AG10803 (cell line): ENCODE results near the gene PCGF5.

ENCODE experiments used
- DNase-seq: peaks from one replicate; pipeline ENCODE4 v3.0.0; 2010; ENCODE audit warnings: low read depth
- H3K4me3 ChIP-seq: 2 replicates; pipeline ENCODE4 v1.5.1; 2011; ENCODE audit warnings: mild to moderate bottlenecking, low read length, control low read depth
- TF ChIP-seq, protein P1 (sequence below): conservative IDR thresholded peaks from 2 replicates; pipeline ENCODE4 v1.5.1; 2011; ENCODE audit warnings: mild to moderate bottlenecking, low read length, control low read depth, inconsistent platforms

PCGF5 gene

DNA sequence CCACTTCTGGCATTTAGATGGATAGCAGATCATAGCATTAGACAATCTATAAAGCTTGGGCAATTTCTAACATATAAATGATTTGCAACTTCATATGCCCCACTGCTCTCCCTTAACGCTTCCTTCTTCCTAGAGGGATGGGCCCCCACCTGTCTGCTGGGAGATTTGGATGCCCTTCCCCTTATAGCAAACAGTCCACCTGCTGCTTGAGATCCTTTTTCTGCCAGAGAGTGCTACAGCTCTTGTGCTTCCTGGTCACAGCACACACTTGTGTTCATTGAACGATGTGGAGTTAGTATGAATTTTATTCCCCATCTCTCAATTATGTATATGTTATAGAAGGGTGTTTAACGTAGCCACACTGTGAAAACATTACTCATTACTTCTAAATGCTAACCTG lies 10.4 kb upstream of the PCGF5 start:
- H3K4me3 ChIP-seq = no peak overlapping the region
- TF ChIP-seq, protein P1, sequence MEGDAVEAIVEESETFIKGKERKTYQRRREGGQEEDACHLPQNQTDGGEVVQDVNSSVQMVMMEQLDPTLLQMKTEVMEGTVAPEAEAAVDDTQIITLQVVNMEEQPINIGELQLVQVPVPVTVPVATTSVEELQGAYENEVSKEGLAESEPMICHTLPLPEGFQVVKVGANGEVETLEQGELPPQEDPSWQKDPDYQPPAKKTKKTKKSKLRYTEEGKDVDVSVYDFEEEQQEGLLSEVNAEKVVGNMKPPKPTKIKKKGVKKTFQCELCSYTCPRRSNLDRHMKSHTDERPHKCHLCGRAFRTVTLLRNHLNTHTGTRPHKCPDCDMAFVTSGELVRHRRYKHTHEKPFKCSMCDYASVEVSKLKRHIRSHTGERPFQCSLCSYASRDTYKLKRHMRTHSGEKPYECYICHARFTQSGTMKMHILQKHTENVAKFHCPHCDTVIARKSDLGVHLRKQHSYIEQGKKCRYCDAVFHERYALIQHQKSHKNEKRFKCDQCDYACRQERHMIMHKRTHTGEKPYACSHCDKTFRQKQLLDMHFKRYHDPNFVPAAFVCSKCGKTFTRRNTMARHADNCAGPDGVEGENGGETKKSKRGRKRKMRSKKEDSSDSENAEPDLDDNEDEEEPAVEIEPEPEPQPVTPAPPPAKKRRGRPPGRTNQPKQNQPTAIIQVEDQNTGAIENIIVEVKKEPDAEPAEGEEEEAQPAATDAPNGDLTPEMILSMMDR = no peak
- no peak for DNase-seq

DNA sequence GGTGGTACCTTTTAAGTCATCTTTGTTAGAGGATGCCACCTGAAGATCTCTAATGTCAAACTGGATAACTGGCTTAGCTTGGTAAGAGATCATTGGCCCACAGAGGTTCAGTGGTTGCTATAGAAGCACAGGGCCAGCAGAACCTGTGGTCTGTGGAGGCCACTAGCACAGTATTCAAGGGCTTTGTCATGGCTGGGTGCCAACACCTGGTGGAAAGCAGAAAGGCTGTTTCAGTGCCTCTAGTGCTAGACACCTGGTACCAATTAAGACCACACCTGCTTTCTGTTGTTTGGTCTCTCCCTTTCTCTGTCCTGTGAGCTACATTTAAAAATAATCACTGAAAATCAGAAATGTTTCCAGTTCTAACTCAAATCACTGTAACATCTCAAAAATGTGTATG lies 10.0 kb upstream of the PCGF5 start:
- TF ChIP-seq, protein P1 = no peak
- no peak overlapping the region for H3K4me3 ChIP-seq
- no peak for DNase-seq

DNA sequence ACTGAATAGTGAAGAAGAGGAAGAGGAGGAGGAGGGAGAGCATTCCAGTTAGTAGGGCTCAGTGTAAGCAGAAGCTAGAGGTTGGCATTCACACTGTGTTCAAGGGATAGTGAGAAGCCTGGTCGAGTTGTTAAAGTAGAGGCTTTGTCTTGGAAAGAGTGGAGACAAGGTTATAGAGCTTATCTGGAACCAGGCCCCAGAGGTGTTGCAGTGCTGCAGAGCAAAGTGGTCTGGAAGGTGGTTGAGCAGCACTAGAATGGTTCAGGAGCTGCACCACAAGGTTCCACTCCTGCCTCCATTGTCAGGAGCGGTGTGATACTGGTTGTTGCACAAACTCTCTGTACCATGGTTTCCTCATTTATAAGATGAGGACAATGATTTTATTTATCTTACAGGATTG lies 8.8 kb upstream of the PCGF5 start:
- H3K4me3 ChIP-seq = no peak overlapping the region
- DNase-seq = no peak
- TF ChIP-seq, protein P1 = no peak

DNA sequence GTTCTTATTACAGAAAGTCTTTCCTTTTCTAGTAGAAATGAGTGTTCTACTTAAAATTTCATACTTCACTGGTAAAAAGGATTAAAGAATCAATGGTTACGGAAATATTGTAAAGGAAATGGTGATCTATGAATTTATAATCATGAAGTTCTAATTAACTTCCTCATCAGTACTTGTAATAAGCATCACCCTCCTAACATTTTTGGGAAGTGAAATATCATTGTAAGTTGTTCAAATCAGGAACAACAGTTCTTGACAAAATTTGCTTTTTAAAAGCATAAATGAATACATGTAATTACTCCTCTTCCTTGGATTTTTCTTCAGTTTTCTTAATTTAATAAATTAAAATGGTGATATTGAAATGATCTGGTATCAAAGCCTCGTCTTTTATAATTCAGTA lies 5.6 kb upstream of the PCGF5 start:
- no peak for DNase-seq
- no peak overlapping the region for H3K4me3 ChIP-seq

DNA sequence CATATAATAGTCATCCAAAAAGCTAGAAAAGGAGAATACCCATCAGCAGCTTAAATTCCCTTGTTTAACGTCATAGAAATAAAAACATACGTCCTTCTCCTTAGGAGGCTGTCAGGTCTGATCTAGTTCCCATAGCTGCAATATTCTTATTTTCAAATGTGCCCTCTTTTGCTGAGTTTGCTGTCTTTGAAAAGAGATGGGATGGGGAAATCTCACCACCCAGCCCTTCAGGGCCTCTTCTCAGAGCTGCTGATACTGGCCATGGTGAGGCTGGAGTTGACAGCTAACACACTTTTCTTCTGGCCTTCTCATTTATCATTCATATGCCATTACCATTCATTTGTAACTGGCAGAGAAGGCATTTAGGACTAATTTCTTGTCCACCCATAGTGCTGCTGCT lies 5.1 kb upstream of the PCGF5 start:
- no peak overlapping the region for H3K4me3 ChIP-seq
- no peak for DNase-seq
- TF ChIP-seq, protein P1 = no peak

More for the DNA sequence above, 5.6 kb upstream of the PCGF5 start:
- TF ChIP-seq, protein P1 = no peak

DNA sequence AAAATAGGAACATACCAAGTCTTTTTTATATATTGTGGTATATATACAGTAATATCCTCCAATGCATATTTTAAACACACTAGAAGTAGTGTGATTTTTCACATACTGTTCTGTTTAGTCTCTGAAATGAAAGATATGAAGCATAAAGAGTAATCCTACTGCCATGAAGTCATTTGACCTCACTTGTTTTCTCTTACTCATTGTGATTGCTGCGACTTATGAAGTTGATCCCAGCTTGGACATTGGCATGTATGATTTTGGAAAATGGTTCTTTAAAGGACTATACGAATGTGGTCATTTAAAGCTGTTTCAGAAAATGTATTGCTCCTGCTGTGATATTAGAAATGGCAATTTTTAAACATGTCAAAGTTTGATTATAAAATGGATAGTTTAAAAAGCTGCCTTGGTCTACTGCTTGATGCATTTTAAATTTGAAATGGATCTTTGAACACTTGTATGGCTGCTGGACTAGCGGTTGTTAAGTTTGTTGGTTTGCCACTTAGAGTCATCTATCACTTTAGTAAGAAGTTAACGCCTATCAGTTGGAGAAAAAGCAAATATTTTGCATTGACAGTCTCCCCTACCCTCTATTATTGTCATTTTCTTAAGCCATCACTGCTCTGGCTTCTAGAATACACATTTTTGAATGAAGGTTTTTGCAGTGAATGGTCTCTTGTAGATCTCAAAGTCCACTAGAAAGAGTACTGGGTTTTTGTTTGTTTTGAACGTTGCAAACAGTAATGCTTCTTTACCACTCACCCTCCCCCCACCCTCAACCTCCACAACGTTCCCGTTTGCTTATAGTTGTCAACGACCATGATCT lies 881 bp upstream of the PCGF5 start:
- TF ChIP-seq, protein P1 = no peak
- H3K4me3 ChIP-seq = peak overlapping the region; percentile 57
- DNase-seq = no peak

DNA sequence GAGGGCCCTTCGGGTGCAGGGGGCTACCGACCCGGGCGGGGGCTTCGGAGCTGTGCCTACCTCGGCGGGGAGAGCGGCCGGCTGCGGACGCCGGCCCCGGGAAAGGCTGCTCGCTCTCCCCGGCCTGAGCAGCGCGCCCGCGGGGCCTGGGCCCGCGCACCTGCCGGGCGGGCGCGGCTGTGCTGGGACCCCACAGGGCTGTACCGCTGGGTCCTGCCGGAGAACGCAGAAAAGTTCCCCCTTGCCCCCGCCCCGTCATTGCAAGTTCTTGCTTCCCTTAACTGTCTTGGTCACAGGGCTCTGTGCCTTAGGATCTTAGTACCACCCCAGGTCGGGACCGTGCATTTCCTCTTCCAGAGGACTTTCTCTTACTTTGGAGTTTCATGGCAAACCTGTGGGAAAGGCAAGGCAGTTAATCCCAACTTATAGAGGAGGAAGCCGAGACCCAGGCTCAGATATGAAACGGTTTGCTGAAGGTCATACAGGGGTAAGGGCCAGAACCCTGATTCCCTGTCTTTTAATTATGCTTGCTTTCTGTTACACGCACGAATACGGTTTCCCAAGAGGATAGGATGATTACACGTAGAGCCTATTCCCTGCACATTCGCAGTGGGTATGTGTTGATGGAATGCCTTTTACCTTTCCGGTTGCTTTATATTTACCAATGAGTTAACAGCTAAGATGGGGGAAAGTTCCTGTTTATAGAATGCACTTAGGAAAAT lies 652 bp downstream of the PCGF5 start:
- TF ChIP-seq, protein P1 = no peak
- peak; percentile 35 for DNase-seq
- peak overlapping the region; percentile 79 for H3K4me3 ChIP-seq
